ENCODE measurements around the gene STAC2.
"Not testable (repeated sequence)": the region's sequence is repeated elsewhere in the genome, so short reads cannot be mapped to it uniquely, and the experiment has no call there.

Gene STAC2

GRCh38 chr17:39225308-39225958 lies at the start of gene STAC2:
TSS of gene STAC2 (minus strand) at chr17:39225945. CDS start at chr17:39225502, 443 bp downstream.
- no peak for DNase-seq (ENCODE audit: low read depth in 1 of 2, low spot score in 1 of 2)
- in situ Hi-C loops (cut with HindIII; ENCODE audit: low pct_unique_long_range_greater_than_20kb, low sequenced_read_pairs), result no loop called here
- TF ChIP-seq JUND (IDR thresholded peaks at IDR 0.05; ENCODE audit: low read depth), result no peak

- in situ Hi-C loops (cut with HindIII; ENCODE audit: low pct_unique_long_range_greater_than_20kb, low sequenced_read_pairs), result no loop called here
- DNase-seq (ENCODE audit: low read depth in 1 of 2, low spot score in 1 of 2), result no peak
- no peak for TF ChIP-seq JUND (IDR thresholded peaks at IDR 0.05; ENCODE audit: low read depth)
Measured at GRCh38 chr17:39271546-39271945, 45.8 kb upstream of the STAC2 start.

GRCh38 chr17:39270923-39271322 lies 45.2 kb upstream of the STAC2 start:
- TF ChIP-seq JUND (IDR thresholded peaks at IDR 0.05; ENCODE audit: low read depth), result no peak
- in situ Hi-C loops (cut with HindIII; ENCODE audit: low pct_unique_long_range_greater_than_20kb, low sequenced_read_pairs), result no loop called here
- peak in 1 of 2 experiments; percentile 39 for DNase-seq (ENCODE audit: low read depth in 1 of 2, low spot score in 1 of 2)

GRCh38 chr17:39264119-39264518 lies 38.4 kb upstream of the STAC2 start:
- no peak for TF ChIP-seq JUND (IDR thresholded peaks at IDR 0.05; ENCODE audit: low read depth)
- in situ Hi-C loops (cut with HindIII; ENCODE audit: low pct_unique_long_range_greater_than_20kb, low sequenced_read_pairs), result no loop called here
- no peak for DNase-seq (ENCODE audit: low read depth in 1 of 2, low spot score in 1 of 2)

- TF ChIP-seq JUND (IDR thresholded peaks at IDR 0.05; ENCODE audit: low read depth), result no peak
- DNase-seq (ENCODE audit: low read depth in 1 of 2, low spot score in 1 of 2), result no peak
- in situ Hi-C loops (cut with HindIII; ENCODE audit: low pct_unique_long_range_greater_than_20kb, low sequenced_read_pairs), result no loop called here
Measured at GRCh38 chr17:39261286-39261685, 35.5 kb upstream of the STAC2 start.

GRCh38 chr17:39252788-39253460 lies 27.2 kb upstream of the STAC2 start:
- no peak for TF ChIP-seq JUND (IDR thresholded peaks at IDR 0.05; ENCODE audit: low read depth)
- in situ Hi-C loops (cut with HindIII; ENCODE audit: low pct_unique_long_range_greater_than_20kb, low sequenced_read_pairs), result no loop called here

GRCh38 chr17:39251997-39252396 lies 26.3 kb upstream of the STAC2 start:
- TF ChIP-seq JUND (IDR thresholded peaks at IDR 0.05; ENCODE audit: low read depth), result no peak
- in situ Hi-C loops (cut with HindIII; ENCODE audit: low pct_unique_long_range_greater_than_20kb, low sequenced_read_pairs), result no loop called here

More at GRCh38 chr17:39252788-39253460, 27.2 kb upstream of the STAC2 start:
- DNase-seq (ENCODE audit: low read depth in 1 of 2, low spot score in 1 of 2), result no peak

GRCh38 chr17:39250076-39250475 lies 24.3 kb upstream of the STAC2 start:
- in situ Hi-C loops (cut with HindIII; ENCODE audit: low pct_unique_long_range_greater_than_20kb, low sequenced_read_pairs), result not testable (repeated sequence)

More at GRCh38 chr17:39251997-39252396, 26.3 kb upstream of the STAC2 start:
- no peak for DNase-seq (ENCODE audit: low read depth in 1 of 2, low spot score in 1 of 2)

GRCh38 chr17:39246274-39246673 lies 20.5 kb upstream of the STAC2 start:
- in situ Hi-C loops (cut with HindIII; ENCODE audit: low pct_unique_long_range_greater_than_20kb, low sequenced_read_pairs), result no loop called here
- peak in 1 of 2 experiments; percentile 29 for DNase-seq (ENCODE audit: low read depth in 1 of 2, low spot score in 1 of 2)
- no peak for TF ChIP-seq JUND (IDR thresholded peaks at IDR 0.05; ENCODE audit: low read depth)

More at GRCh38 chr17:39250076-39250475, 24.3 kb upstream of the STAC2 start:
- not testable (repeated sequence) for DNase-seq (ENCODE audit: low read depth in 1 of 2, low spot score in 1 of 2)

- DNase-seq (ENCODE audit: low read depth in 1 of 2, low spot score in 1 of 2), result peak; percentile 73 to 90
- in situ Hi-C loops (cut with HindIII; ENCODE audit: low pct_unique_long_range_greater_than_20kb, low sequenced_read_pairs), result no loop called here
- no peak for TF ChIP-seq JUND (IDR thresholded peaks at IDR 0.05; ENCODE audit: low read depth)
Measured at GRCh38 chr17:39244600-39245570, 19.1 kb upstream of the STAC2 start.

GRCh38 chr17:39244016-39244599 lies 18.4 kb upstream of the STAC2 start:
- TF ChIP-seq JUND (IDR thresholded peaks at IDR 0.05; ENCODE audit: low read depth), result no peak
- in situ Hi-C loops (cut with HindIII; ENCODE audit: low pct_unique_long_range_greater_than_20kb, low sequenced_read_pairs), result no loop called here
- no peak for DNase-seq (ENCODE audit: low read depth in 1 of 2, low spot score in 1 of 2)

GRCh38 chr17:39243155-39243554 lies 17.4 kb upstream of the STAC2 start:
- in situ Hi-C loops (cut with HindIII; ENCODE audit: low pct_unique_long_range_greater_than_20kb, low sequenced_read_pairs), result no loop called here
- DNase-seq (ENCODE audit: low read depth in 1 of 2, low spot score in 1 of 2), result no peak
- TF ChIP-seq JUND (IDR thresholded peaks at IDR 0.05; ENCODE audit: low read depth), result no peak

Data from T47D (cell line).